SK-N-SH treated with all-trans-retinoic acid at 6 μM for 48 hours (cell line): ENCODE measurements around the gene AGPAT4.

ENCODE experiments used
- CSDC2 ChIP-seq: fragments of 250-450 bp; sonication (Bioruptor Pico); IDR thresholded peaks from 2 replicates; pipeline ENCODE4 v1.5.0; 2020; ENCODE audit warnings: mild to moderate bottlenecking, moderate library complexity
- CSRNP3 ChIP-seq: fragments of 250-450 bp; sonication (Bioruptor Pico); IDR thresholded peaks from 2 replicates; pipeline ENCODE4 v1.5.1; 2021; ENCODE audit warnings: mild to moderate bottlenecking, moderate library complexity
- OSR1 ChIP-seq: fragments of 250-450 bp; sonication (Bioruptor Pico); IDR thresholded peaks from 2 replicates; pipeline ENCODE4 v1.8.0; 2022; ENCODE audit warnings: moderate library complexity, mild to moderate bottlenecking, inconsistent platforms
- TOX ChIP-seq: fragments of 250-450 bp; sonication (Bioruptor Pico); IDR thresholded peaks from 2 replicates; pipeline ENCODE4 v1.8.0; 2021; ENCODE audit warnings: mild to moderate bottlenecking, moderate library complexity, borderline replicate concordance
- ZC3H10 ChIP-seq: fragments of 250-450 bp; sonication (Bioruptor Pico); IDR thresholded peaks from 2 replicates; pipeline ENCODE4 v1.5.1; 2021; ENCODE audit warnings: mild to moderate bottlenecking, moderate library complexity
- ZNF8 ChIP-seq: fragments of 450-650 bp; formaldehyde crosslinking; IDR thresholded peaks from 2 replicates; pipeline ENCODE4 v1.5.0; 2020; ENCODE audit warnings: mild to moderate bottlenecking, moderate library complexity
- TF ChIP-seq, protein P1 (sequence below): fragments of 250-450 bp; sonication (Bioruptor Pico); IDR thresholded peaks from 2 replicates; pipeline ENCODE4 v1.8.0; 2020; ENCODE audit warnings: mild to moderate bottlenecking, moderate library complexity, borderline replicate concordance

- TF ChIP-seq OSR1 (CRISPR knock-in tag) (no peak), CSRNP3 (no peak), TOX (CRISPR knock-in tag) (no peak), CSDC2 (CRISPR knock-in tag) (no peak), ZNF8 (CRISPR knock-in tag) (no peak), ZC3H10 (CRISPR knock-in tag) (no peak)
- TF ChIP-seq, protein P1, sequence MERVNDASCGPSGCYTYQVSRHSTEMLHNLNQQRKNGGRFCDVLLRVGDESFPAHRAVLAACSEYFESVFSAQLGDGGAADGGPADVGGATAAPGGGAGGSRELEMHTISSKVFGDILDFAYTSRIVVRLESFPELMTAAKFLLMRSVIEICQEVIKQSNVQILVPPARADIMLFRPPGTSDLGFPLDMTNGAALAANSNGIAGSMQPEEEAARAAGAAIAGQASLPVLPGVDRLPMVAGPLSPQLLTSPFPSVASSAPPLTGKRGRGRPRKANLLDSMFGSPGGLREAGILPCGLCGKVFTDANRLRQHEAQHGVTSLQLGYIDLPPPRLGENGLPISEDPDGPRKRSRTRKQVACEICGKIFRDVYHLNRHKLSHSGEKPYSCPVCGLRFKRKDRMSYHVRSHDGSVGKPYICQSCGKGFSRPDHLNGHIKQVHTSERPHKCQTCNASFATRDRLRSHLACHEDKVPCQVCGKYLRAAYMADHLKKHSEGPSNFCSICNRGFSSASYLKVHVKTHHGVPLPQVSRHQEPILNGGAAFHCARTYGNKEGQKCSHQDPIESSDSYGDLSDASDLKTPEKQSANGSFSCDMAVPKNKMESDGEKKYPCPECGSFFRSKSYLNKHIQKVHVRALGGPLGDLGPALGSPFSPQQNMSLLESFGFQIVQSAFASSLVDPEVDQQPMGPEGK (CRISPR knock-in tag) = no peak
Measured at GRCh38 chr6:161313940-161314509, 40.2 kb upstream of the AGPAT4 start.
